K562 (cell line): Measurements from ENCODE around the gene GPRIN1. TPM values are rescaled to one million over a fixed set of nuclear protein-coding genes. Genes with fewer than 3 reads are reported as not detected.

Source experiments
- ARHGAP35 ChIP-seq: fragments of 450-650 bp; IDR thresholded peaks from 2 replicates; pipeline ENCODE4 v1.6.1; 2018; ENCODE audit not compliant: partially characterized antibody
- CC2D1A ChIP-seq: fragments of 450-650 bp; IDR thresholded peaks from 2 replicates; pipeline ENCODE4 v1.6.1; 2017; ENCODE audit warnings: mild to moderate bottlenecking
- EGR1 ChIP-seq: fragments of 450-650 bp; conservative IDR thresholded peaks from 2 replicates; pipeline ENCODE4 v1.6.1; 2017; ENCODE audit warnings: mild to moderate bottlenecking
- ESRRA ChIP-seq: fragments of 450-650 bp; IDR thresholded peaks from 2 replicates; pipeline ENCODE4 v1.6.1; 2014; ENCODE audit warnings: low read depth, mild to moderate bottlenecking, moderate library complexity, borderline replicate concordance
- FOS ChIP-seq: IDR thresholded peaks from 3 replicates; pipeline ENCODE4 v1.6.1; 2011; ENCODE audit not compliant: insufficient read length; ENCODE audit errors: extremely low read depth
- MAZ ChIP-seq, 2 experiments: fragments of 450-650 bp in 1 of 2; sonication (generic) in 1 of 2; formaldehyde crosslinking; IDR thresholded peaks in 1 of 2; conservative IDR thresholded peaks in 1 of 2; 2 replicates each; pipeline versions ENCODE4 v1.4.0 to v1.5.0; 2020; ENCODE audit warnings: mild to moderate bottlenecking in 1 of 2, missing genetic modification reagents in 1 of 2
- RB1 ChIP-seq: fragments of 450-650 bp; IDR thresholded peaks from 2 replicates; pipeline ENCODE4 v1.6.1; 2017; ENCODE audit warnings: low read depth, mild to moderate bottlenecking
- SMC3 ChIP-seq: conservative IDR thresholded peaks from 2 replicates; pipeline ENCODE4 v1.6.1; 2011; ENCODE audit warnings: low read depth, low read length, improper control_type of control experiment; ENCODE audit not compliant: insufficient read depth
- SREBF2 ChIP-seq: sonication (generic); formaldehyde crosslinking; IDR thresholded peaks from 2 replicates; pipeline ENCODE4 v1.4.0; 2020; ENCODE audit warnings: mild to moderate bottlenecking, missing genetic modification reagents
- ZC3H8 ChIP-seq: fragments of 450-650 bp; IDR thresholded peaks from 2 replicates; pipeline ENCODE4 v1.6.1; 2017
- ZKSCAN1 ChIP-seq: fragments of 150-350 bp; IDR thresholded peaks from 2 replicates; pipeline ENCODE4 v1.6.1; 2016; ENCODE audit warnings: low read depth, low read length
- ZNF146 ChIP-seq: IDR thresholded peaks from one replicate; pipeline ENCODE4 v1.6.1; 2018; ENCODE audit warnings: missing compliant biosample characterization; ENCODE audit not compliant: unreplicated experiment
- ZNF583 ChIP-seq: fragments of 250-450 bp; sonication (Bioruptor Pico); IDR thresholded peaks from 2 replicates; pipeline ENCODE4 v1.4.0; 2020
- ZNF668 ChIP-seq: fragments of 250-450 bp; sonication (Bioruptor Pico); IDR thresholded peaks from 2 replicates; pipeline ENCODE4 v1.8.0; 2022; ENCODE audit warnings: mild to moderate bottlenecking, inconsistent platforms
- ZNF76 ChIP-seq: fragments of 250-450 bp; sonication (Bioruptor Pico); IDR thresholded peaks from 2 replicates; pipeline ENCODE4 v1.4.0; 2020; ENCODE audit warnings: mild to moderate bottlenecking, moderate library complexity, borderline replicate concordance
- polyA plus RNA-seq, 8 experiments: library from polyadenylated mRNA; depleted of rRNA in 4 of 8; stranded (reverse) in 5 of 8; unstranded in 3 of 8; fragments of >200 nt; fragmentation: Nextera tagmentation in 2 of 8; fragmentation: Illumina TruSeq in 1 of 8; extraction: Ambion mirVana in 2 of 8; extraction: Trizol in 1 of 8; gene quantifications; 2 replicates each; pipeline versions ENCODE4 v1.2.1 to v1.2.3, GENCODE V29; 2011 to 2014; ENCODE audit warnings: inconsistent platforms in 1 of 8, missing spikeins in 1 of 8
- total RNA-seq, 7 experiments: library from RNA; depleted of rRNA in 6 of 7; stranded (reverse); fragments of >200 nt in 6 of 7; fragmentation: Illumina TruSeq in 2 of 7; extraction: Trizol in 2 of 7; gene quantifications; 2 replicates each; pipeline versions ENCODE4 v1.2.1 to v1.2.3, GENCODE V29; 2011 to 2021; ENCODE audit warnings: low replicate concordance in 1 of 7
- TF ChIP-seq, protein P1 (sequence below): fragments of 450-650 bp; conservative IDR thresholded peaks from 2 replicates; pipeline ENCODE4 v1.6.1; 2016; ENCODE audit warnings: missing genetic modification characterization, low read depth, mild to moderate bottlenecking, missing compliant biosample characterization, moderate library complexity
- TF ChIP-seq, protein P2 (sequence below): IDR thresholded peaks from 2 replicates; pipeline ENCODE4 v1.6.1; 2011; ENCODE audit warnings: borderline replicate concordance, low read depth, mild to moderate bottlenecking, moderate library complexity, low read length; ENCODE audit not compliant: insufficient read depth, poor library complexity, severe bottlenecking
- TF ChIP-seq, protein P3 (sequence below): sonication (generic); formaldehyde crosslinking; IDR thresholded peaks from 2 replicates; pipeline ENCODE4 v1.8.0; 2022; ENCODE audit warnings: missing genetic modification reagents, mild to moderate bottlenecking, moderate library complexity, borderline replicate concordance
- TF ChIP-seq, protein P4 (sequence below): fragments of 450-650 bp; IDR thresholded peaks from 2 replicates; pipeline ENCODE4 v1.6.1; 2017; ENCODE audit warnings: antibody characterized with exemption, mild to moderate bottlenecking

The GPRIN1 gene
- total and polyA plus RNA-seq, 9 of the 15 experiments (the other 6 are each of a cell fraction or from before 2014, with no cell fraction given), result 0.15 to 11.6 (median 4.4) TPM

DNA sequence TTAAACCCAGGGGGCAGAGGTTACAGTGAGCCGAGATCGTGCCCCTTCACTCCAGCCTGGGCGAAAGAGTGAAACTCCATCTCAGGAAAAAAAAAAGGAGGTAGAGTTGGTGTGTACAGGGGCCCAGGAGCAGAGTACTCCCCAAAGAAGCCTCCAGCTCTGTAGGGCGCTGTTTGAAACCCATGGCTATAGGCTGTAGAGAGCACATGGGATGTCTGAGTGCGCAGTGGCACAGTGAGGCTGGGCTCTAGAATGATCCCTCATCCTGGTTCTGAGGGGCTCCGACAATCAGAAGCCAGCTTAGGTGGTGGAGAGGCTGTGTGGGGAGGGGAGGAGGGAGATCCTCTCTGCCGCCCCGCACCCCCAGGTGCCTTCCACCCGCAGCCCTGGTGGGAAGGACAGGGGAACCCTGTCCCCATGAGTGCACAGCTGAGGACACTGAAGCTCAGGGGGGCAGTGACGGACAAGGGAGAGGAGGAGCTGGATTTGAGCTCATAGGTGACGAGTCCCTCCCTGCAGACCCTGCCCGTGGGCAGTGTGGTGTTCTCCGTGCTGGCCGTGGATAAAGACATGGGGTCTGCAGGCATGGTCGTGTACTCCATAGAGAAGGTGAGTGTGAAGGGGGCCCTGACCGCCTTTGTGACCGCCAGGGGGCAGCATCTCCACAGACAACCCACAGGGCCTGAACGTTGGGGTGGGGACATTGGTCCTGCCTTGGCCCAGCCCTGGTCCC lies 36.2 kb downstream of the GPRIN1 start (continued):
- TF ChIP-seq, protein P1, sequence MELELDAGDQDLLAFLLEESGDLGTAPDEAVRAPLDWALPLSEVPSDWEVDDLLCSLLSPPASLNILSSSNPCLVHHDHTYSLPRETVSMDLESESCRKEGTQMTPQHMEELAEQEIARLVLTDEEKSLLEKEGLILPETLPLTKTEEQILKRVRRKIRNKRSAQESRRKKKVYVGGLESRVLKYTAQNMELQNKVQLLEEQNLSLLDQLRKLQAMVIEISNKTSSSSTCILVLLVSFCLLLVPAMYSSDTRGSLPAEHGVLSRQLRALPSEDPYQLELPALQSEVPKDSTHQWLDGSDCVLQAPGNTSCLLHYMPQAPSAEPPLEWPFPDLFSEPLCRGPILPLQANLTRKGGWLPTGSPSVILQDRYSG (tag), result no peak
- TF ChIP-seq ZKSCAN1 (0 out of 2 replicates have a peak, but pooled peaks have one; percentile 8), ZNF583 (CRISPR knock-in tag) (no peak), EGR1 (no peak), RB1 (peak; percentile 64), ZNF146 (no peak), SMC3 (peak; percentile 88), MAZ (CRISPR knock-in tag; conservative IDR thresholded peaks at IDR 0.05 in 1 of 2, IDR thresholded peaks at IDR 0.05 in 1 of 2) (peak in 1 of 2 experiments; percentile 50; a peak in 1 of 4 replicates), CC2D1A (peak; percentile 64; the same call in 1 of the 2 replicates), ZNF668 (CRISPR knock-in tag) (no peak), FOS (no peak), ARHGAP35 (no peak), ZNF76 (CRISPR knock-in tag) (no peak), SREBF2 (no peak), ZC3H8 (no peak), ESRRA (0 out of 2 replicates have a peak, but pooled peaks have one; percentile 24)
- TF ChIP-seq, protein P2, sequence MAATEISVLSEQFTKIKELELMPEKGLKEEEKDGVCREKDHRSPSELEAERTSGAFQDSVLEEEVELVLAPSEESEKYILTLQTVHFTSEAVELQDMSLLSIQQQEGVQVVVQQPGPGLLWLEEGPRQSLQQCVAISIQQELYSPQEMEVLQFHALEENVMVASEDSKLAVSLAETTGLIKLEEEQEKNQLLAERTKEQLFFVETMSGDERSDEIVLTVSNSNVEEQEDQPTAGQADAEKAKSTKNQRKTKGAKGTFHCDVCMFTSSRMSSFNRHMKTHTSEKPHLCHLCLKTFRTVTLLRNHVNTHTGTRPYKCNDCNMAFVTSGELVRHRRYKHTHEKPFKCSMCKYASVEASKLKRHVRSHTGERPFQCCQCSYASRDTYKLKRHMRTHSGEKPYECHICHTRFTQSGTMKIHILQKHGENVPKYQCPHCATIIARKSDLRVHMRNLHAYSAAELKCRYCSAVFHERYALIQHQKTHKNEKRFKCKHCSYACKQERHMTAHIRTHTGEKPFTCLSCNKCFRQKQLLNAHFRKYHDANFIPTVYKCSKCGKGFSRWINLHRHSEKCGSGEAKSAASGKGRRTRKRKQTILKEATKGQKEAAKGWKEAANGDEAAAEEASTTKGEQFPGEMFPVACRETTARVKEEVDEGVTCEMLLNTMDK, result peak; percentile 33
- TF ChIP-seq, protein P3, sequence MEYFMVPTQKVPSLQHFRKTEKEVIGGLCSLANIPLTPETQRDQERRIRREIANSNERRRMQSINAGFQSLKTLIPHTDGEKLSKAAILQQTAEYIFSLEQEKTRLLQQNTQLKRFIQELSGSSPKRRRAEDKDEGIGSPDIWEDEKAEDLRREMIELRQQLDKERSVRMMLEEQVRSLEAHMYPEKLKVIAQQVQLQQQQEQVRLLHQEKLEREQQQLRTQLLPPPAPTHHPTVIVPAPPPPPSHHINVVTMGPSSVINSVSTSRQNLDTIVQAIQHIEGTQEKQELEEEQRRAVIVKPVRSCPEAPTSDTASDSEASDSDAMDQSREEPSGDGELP, result 0 out of 2 replicates have a peak, but pooled peaks have one; percentile 35
- TF ChIP-seq, protein P4, sequence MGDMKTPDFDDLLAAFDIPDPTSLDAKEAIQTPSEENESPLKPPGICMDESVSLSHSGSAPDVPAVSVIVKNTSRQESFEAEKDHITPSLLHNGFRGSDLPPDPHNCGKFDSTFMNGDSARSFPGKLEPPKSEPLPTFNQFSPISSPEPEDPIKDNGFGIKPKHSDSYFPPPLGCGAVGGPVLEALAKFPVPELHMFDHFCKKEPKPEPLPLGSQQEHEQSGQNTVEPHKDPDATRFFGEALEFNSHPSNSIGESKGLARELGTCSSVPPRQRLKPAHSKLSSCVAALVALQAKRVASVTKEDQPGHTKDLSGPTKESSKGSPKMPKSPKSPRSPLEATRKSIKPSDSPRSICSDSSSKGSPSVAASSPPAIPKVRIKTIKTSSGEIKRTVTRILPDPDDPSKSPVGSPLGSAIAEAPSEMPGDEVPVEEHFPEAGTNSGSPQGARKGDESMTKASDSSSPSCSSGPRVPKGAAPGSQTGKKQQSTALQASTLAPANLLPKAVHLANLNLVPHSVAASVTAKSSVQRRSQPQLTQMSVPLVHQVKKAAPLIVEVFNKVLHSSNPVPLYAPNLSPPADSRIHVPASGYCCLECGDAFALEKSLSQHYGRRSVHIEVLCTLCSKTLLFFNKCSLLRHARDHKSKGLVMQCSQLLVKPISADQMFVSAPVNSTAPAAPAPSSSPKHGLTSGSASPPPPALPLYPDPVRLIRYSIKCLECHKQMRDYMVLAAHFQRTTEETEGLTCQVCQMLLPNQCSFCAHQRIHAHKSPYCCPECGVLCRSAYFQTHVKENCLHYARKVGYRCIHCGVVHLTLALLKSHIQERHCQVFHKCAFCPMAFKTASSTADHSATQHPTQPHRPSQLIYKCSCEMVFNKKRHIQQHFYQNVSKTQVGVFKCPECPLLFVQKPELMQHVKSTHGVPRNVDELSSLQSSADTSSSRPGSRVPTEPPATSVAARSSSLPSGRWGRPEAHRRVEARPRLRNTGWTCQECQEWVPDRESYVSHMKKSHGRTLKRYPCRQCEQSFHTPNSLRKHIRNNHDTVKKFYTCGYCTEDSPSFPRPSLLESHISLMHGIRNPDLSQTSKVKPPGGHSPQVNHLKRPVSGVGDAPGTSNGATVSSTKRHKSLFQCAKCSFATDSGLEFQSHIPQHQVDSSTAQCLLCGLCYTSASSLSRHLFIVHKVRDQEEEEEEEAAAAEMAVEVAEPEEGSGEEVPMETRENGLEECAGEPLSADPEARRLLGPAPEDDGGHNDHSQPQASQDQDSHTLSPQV, result no peak
